SK-N-SH (cell line): ENCODE results near the gene GPR155. TPM values are rescaled to one million over a fixed set of nuclear protein-coding genes. Genes with fewer than 3 reads are reported as not detected.

Experiments used
- CTCF ChIA-PET: fragments of 300-600, 350-600 bp; formaldehyde crosslinking; extraction: SDS; loops from one replicate; lab custom pipeline; 2021; lab: Yijun Ruan, JAX
- POLR2A ChIA-PET: fragments of 350-600 bp; sonication (Branson Sonifier 250); formaldehyde crosslinking; extraction: SDS; loops from one replicate; lab custom pipeline; 2020; ENCODE audit warnings: antibody characterized with exemption, inconsistent platforms; lab: Yijun Ruan, JAX
- DNase-seq: peaks from one replicate; pipeline ENCODE4 v3.0.0; 2012
- H2AFZ ChIP-seq: fragments of 200-600 bp; sonication (generic); 2 replicates; pipeline ENCODE4 v1.8.1; 2016; ENCODE audit warnings: antibody characterized with exemption, mild to moderate bottlenecking, low read depth
- H3F3A ChIP-seq: fragments of 200-600 bp; sonication (generic); replicated peaks from 2 replicates; pipeline ENCODE3; 2016; ENCODE audit warnings: antibody characterized with exemption, mild to moderate bottlenecking; ENCODE audit not compliant: insufficient read depth
- H3K27ac ChIP-seq, 2 experiments: fragments of 200-500 bp in 1 of 2; fragments of 200-600 bp in 1 of 2; sonication (Bioruptor generic) in 1 of 2; sonication (generic), shearing (Covaris generic) in 1 of 2; 2 replicates each; pipeline versions ENCODE4 v1.5.1 to v1.6.1; 2014 to 2016; ENCODE audit warnings: low read depth in 2 of 2, inconsistent platforms in 1 of 2, low read length in 1 of 2, mild to moderate bottlenecking in 1 of 2, mixed read lengths in 1 of 2
- H3K27me3 ChIP-seq: fragments of 200-600 bp; sonication (generic), shearing (Covaris generic); 2 replicates; pipeline ENCODE4 v1.6.1; 2016; ENCODE audit warnings: mixed run types; ENCODE audit not compliant: insufficient read depth
- H3K36me3 ChIP-seq, 2 experiments: fragments of 200-500 bp in 1 of 2; fragments of 200-600 bp in 1 of 2; sonication (Bioruptor generic) in 1 of 2; sonication (generic) in 1 of 2; replicated peaks in 1 of 2; 2 replicates each; pipeline versions ENCODE3 to v1.5.1; 2014 to 2016; ENCODE audit warnings: low read length in 1 of 2, mild to moderate bottlenecking in 1 of 2; ENCODE audit not compliant: insufficient read depth in 2 of 2, control insufficient read depth in 1 of 2
- H3K4me1 ChIP-seq, 2 experiments: fragments of 200-500 bp in 1 of 2; fragments of 200-600 bp in 1 of 2; sonication (Bioruptor generic) in 1 of 2; sonication (generic), shearing (Covaris generic) in 1 of 2; 2 replicates each; pipeline versions ENCODE4 v1.5.1 to v1.6.1; 2014 to 2016; ENCODE audit warnings: low read depth in 1 of 2, low read length in 1 of 2, mixed run types in 1 of 2; ENCODE audit not compliant: insufficient read depth in 2 of 2, control insufficient read depth in 1 of 2
- H3K4me2 ChIP-seq: fragments of 200-600 bp; sonication (generic), shearing (Covaris generic); 2 replicates; pipeline ENCODE4 v1.6.1; 2017; ENCODE audit warnings: mixed run types
- H3K4me3 ChIP-seq, 2 experiments: fragments of 200-500 bp in 1 of 2; fragments of 200-600 bp in 1 of 2; sonication (Bioruptor generic) in 1 of 2; sonication (generic), shearing (Covaris generic) in 1 of 2; 2 replicates each; pipeline versions ENCODE4 v1.5.1 to v1.8.1; 2014 to 2016; ENCODE audit warnings: low read depth in 2 of 2, inconsistent platforms in 1 of 2, low read length in 1 of 2, mild to moderate bottlenecking in 1 of 2, mixed read lengths in 1 of 2, moderate library complexity in 1 of 2
- H3K79me2 ChIP-seq: fragments of 200-600 bp; sonication (generic); 2 replicates; pipeline ENCODE4 v1.8.1; 2017; ENCODE audit warnings: mild to moderate bottlenecking; ENCODE audit not compliant: insufficient read depth
- H3K9ac ChIP-seq: fragments of 200-600 bp; sonication (generic); 2 replicates; pipeline ENCODE4 v1.6.1; 2017; ENCODE audit warnings: mixed run types
- H3K9me2 ChIP-seq: fragments of 200-600 bp; sonication (generic); 2 replicates; pipeline ENCODE4 v1.6.1; 2017; ENCODE audit warnings: mixed run types
- H3K9me3 ChIP-seq: fragments of 200-600 bp; sonication (generic); 2 replicates; pipeline ENCODE4 v1.6.1; 2017; ENCODE audit warnings: mixed run types, mild to moderate bottlenecking, moderate library complexity
- H4K20me1 ChIP-seq: fragments of 200-600 bp; sonication (generic); 2 replicates; pipeline ENCODE4 v1.6.1; 2017; ENCODE audit warnings: mild to moderate bottlenecking, mixed run types; ENCODE audit not compliant: insufficient read depth
- CHD2 ChIP-seq: fragments of 150-350 bp; IDR thresholded peaks from 2 replicates; pipeline ENCODE4 v1.6.1; 2018; ENCODE audit warnings: low read length; ENCODE audit not compliant: partially characterized antibody
- EP300 ChIP-seq, 2 experiments: IDR thresholded peaks; 2 replicates each; pipeline versions ENCODE4 v1.4.0 to v1.6.1; 2012; ENCODE audit warnings: borderline replicate concordance in 1 of 2, low read depth in 1 of 2, low read length in 1 of 2
- FOSL2 ChIP-seq: IDR thresholded peaks from 2 replicates; pipeline ENCODE4 v1.4.0; 2012; ENCODE audit warnings: low read depth, mild to moderate bottlenecking, moderate library complexity, borderline replicate concordance
- FOXJ3 ChIP-seq: sonication (generic); formaldehyde crosslinking; IDR thresholded peaks from 2 replicates; pipeline ENCODE4 v1.5.1; 2020; ENCODE audit warnings: mild to moderate bottlenecking, missing genetic modification reagents
- GABPA ChIP-seq: IDR thresholded peaks from 2 replicates; pipeline ENCODE4 v1.4.0; 2012; ENCODE audit warnings: low read depth, mild to moderate bottlenecking
- IRF3 ChIP-seq: fragments of 150-350 bp; IDR thresholded peaks from 2 replicates; pipeline ENCODE4 v1.6.1; 2016; ENCODE audit warnings: mild to moderate bottlenecking, low read depth, low read length
- MEF2A ChIP-seq: IDR thresholded peaks from 2 replicates; pipeline ENCODE4 v1.4.0; 2012; ENCODE audit warnings: low read depth, borderline replicate concordance
- POLR2AphosphoS5 ChIP-seq: IDR thresholded peaks from 2 replicates; pipeline ENCODE4 v1.6.1; 2012; ENCODE audit warnings: low read depth, low read length
- RFX5 ChIP-seq: IDR thresholded peaks from 2 replicates; pipeline ENCODE4 v1.6.1; 2012; ENCODE audit warnings: mild to moderate bottlenecking, improper control_type of control experiment, low read length
- RXRA ChIP-seq: IDR thresholded peaks from 2 replicates; pipeline ENCODE4 v1.4.0; 2012; ENCODE audit warnings: low read depth, mild to moderate bottlenecking, borderline replicate concordance
- SIN3A ChIP-seq: IDR thresholded peaks from 2 replicates; pipeline ENCODE4 v1.6.1; 2012; ENCODE audit warnings: low read depth, mild to moderate bottlenecking, low read length, moderate library complexity, borderline replicate concordance
- TAF1 ChIP-seq: IDR thresholded peaks from 2 replicates; pipeline ENCODE4 v1.6.1; 2012; ENCODE audit warnings: low read depth, mild to moderate bottlenecking, low read length, moderate library complexity, borderline replicate concordance
- TEAD4 ChIP-seq: IDR thresholded peaks from 2 replicates; pipeline ENCODE4 v1.4.0; 2012; ENCODE audit warnings: mild to moderate bottlenecking, borderline replicate concordance; ENCODE audit not compliant: insufficient read depth
- WGBS: methylation state at CpG from one replicate; pipeline ENCODE4 v1.1.6; 2017; ENCODE audit warnings: low lambda C conversion rate; 5-methylcytosine and 5-hydroxymethylcytosine counted together
- polyA plus RNA-seq, 3 experiments: library from polyadenylated mRNA; depleted of rRNA; stranded (reverse); fragments of >200 nt; gene quantifications; 2 replicates each; pipeline ENCODE4 v1.2.3, GENCODE V29; 2012

GPR155 gene
- polyA plus RNA-seq, 1 of the 3 experiments (the other 2 are of a cell fraction): 3.5 TPM

GRCh38 chr2:174385201-174385600 lies 101.6 kb downstream of the GPR155 start:
- peaks cover 48 to 70% of the 10 kb centered on the region in 2 experiments for H3K36me3 ChIP-seq
- H3K27me3 ChIP-seq: no peaks in the 10 kb centered on the region
- H3K4me1 ChIP-seq: no peaks in the 10 kb centered on the region
- no peak overlapping the region for H3K4me2 ChIP-seq
- no peaks in the 10 kb centered on the region for H3K9me2 ChIP-seq
- ChIA-PET CTCF (no interaction called here), POLR2A (no interaction called here)
- no peak for DNase-seq
- 97% methylated on average over 3 of the region's 3 CpGs for WGBS
- H3K9ac ChIP-seq: no peak overlapping the region
- H4K20me1 ChIP-seq: 0 out of 2 replicates have a peak, but pooled peaks cover 3% of the 10 kb centered on the region
- H2AFZ ChIP-seq: no peak overlapping the region
- no peak overlapping the region for H3K27ac ChIP-seq
- no peak overlapping the region for H3K4me3 ChIP-seq
- peaks cover 37% of the 10 kb centered on the region for H3K79me2 ChIP-seq
- TF ChIP-seq MEF2A (no peak), SIN3A (no peak), TAF1 (no peak), GABPA (no peak), FOXJ3 (no peak), EP300 (IDR thresholded peaks at IDR 0.05; ENCODE audit: borderline replicate concordance in 1 of 2, low read depth in 1 of 2, low read length in 1 of 2) (no peak), RFX5 (no peak), CHD2 (no peak)
- no peaks in the 10 kb centered on the region for H3K9me3 ChIP-seq
- no peaks in the 10 kb centered on the region for H3F3A ChIP-seq

- no peak for TF ChIP-seq POLR2AphosphoS5
- TF ChIP-seq RXRA: no peak
- TF ChIP-seq TEAD4: no peak
- TF ChIP-seq IRF3: no peak
- TF ChIP-seq FOSL2: no peak
- no peak for TF ChIP-seq CHD2
- Histone ChIP-seq H2AFZ (no peak overlapping the region), H3F3A (no peaks in the 10 kb centered on the region), H3K4me2 (no peak overlapping the region), H3K4me1 (no peaks in the 10 kb centered on the region), H3K9ac (no peak overlapping the region), H3K9me3 (no peaks in the 10 kb centered on the region), H3K9me2 (no peaks in the 10 kb centered on the region), H4K20me1 (no peaks in the 10 kb centered on the region), H3K79me2 (peaks cover 24% of the 10 kb centered on the region; the same call in 1 of the 2 replicates), H3K27me3 (no peaks in the 10 kb centered on the region), H3K36me3 (peaks cover 60 to 79% of the 10 kb centered on the region in 2 experiments), H3K4me3 (no peak overlapping the region), H3K27ac (no peak overlapping the region)
- POLR2A ChIA-PET: no interaction called here
- no peak for DNase-seq
- CTCF ChIA-PET: interaction anchor here (0.7 kb wide), 1 partner anchor 79 kb away, joined by 4 read pairs; no protein-coding TSS in a partner anchor
- WGBS: 96% methylated on average over 1 of the region's 1 CpG
Observed at GRCh38 chr2:174383796-174384195, 103.0 kb downstream of the GPR155 start.

Other genes starting within 250 kb of the GPR155 start
- gene OLA1, start 238.5 kb downstream of the GPR155 start, polyA plus RNA-seq (2012; rRNA removed): 46.9 and 63.0 TPM in 2 replicates
- not detected in 2 replicates for gene SP9, start 152.1 kb downstream of the GPR155 start, polyA plus RNA-seq (2012; rRNA removed)
- gene SCRN3, start 91.3 kb downstream of the GPR155 start, polyA plus RNA-seq (2012; rRNA removed): 14.7 and 19.5 TPM in 2 replicates
- gene WIPF1, start 110.8 kb upstream of the GPR155 start, polyA plus RNA-seq (2012; rRNA removed): 48.2 and 56.7 TPM in 2 replicates